NB4 (cell line): Measurements from ENCODE around the gene EID1.
"Not testable (repeated sequence)": the region's sequence is repeated elsewhere in the genome, so short reads cannot be mapped to it uniquely, and the experiment has no call there.

Experiments
- DNase-seq: peaks from one replicate; pipeline ENCODE4 v3.0.0; 2010; ENCODE audit warnings: low read depth
- H3K4me3 ChIP-seq: one replicate; pipeline ENCODE4 v1.5.1; 2011; ENCODE audit warnings: mild to moderate bottlenecking, low read depth, low read length, moderate library complexity
- MYC ChIP-seq: IDR thresholded peaks from 2 replicates; pipeline ENCODE4 v1.6.1; 2011; ENCODE audit warnings: low read depth, low read length
- POLR2A ChIP-seq: IDR thresholded peaks from 2 replicates; pipeline ENCODE4 v1.6.1; 2011; ENCODE audit warnings: mild to moderate bottlenecking; ENCODE audit not compliant: insufficient read length; ENCODE audit errors: extremely low read depth
- TF ChIP-seq, protein P1 (sequence below): IDR thresholded peaks from 2 replicates; pipeline ENCODE4 v1.6.1; 2011; ENCODE audit warnings: low read depth, low read length
- TF ChIP-seq, protein P2 (sequence below): IDR thresholded peaks from one replicate; pipeline ENCODE4 v1.5.1; 2012; ENCODE audit warnings: low read depth, low read length

The EID1 gene

DNA sequence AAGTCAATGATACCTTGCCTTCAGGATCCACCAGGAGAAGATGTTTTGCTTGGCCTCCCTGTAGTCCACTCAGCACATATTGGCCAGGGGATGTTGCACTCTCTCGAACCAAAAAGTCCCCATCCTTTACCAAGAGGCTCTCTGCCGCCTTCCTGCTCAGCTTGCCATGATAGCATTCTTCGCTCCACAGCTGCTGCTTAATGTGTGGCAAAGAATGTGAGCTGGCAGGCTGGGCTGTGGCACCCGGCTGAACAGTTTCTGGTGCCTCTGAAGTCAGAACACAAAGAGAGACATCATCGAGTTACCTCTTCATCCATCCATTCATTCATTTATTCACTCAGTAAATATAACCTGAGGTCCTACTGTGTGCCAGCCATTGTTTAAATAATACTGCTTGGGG is 43.2 kb upstream of the EID1 start:
- no peak for DNase-seq
- TF ChIP-seq MYC, result no peak
- TF ChIP-seq POLR2A, result no peak
- TF ChIP-seq, protein P1, sequence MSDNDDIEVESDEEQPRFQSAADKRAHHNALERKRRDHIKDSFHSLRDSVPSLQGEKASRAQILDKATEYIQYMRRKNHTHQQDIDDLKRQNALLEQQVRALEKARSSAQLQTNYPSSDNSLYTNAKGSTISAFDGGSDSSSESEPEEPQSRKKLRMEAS, result no peak
- TF ChIP-seq, protein P2, sequence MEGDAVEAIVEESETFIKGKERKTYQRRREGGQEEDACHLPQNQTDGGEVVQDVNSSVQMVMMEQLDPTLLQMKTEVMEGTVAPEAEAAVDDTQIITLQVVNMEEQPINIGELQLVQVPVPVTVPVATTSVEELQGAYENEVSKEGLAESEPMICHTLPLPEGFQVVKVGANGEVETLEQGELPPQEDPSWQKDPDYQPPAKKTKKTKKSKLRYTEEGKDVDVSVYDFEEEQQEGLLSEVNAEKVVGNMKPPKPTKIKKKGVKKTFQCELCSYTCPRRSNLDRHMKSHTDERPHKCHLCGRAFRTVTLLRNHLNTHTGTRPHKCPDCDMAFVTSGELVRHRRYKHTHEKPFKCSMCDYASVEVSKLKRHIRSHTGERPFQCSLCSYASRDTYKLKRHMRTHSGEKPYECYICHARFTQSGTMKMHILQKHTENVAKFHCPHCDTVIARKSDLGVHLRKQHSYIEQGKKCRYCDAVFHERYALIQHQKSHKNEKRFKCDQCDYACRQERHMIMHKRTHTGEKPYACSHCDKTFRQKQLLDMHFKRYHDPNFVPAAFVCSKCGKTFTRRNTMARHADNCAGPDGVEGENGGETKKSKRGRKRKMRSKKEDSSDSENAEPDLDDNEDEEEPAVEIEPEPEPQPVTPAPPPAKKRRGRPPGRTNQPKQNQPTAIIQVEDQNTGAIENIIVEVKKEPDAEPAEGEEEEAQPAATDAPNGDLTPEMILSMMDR, result no peak

DNA sequence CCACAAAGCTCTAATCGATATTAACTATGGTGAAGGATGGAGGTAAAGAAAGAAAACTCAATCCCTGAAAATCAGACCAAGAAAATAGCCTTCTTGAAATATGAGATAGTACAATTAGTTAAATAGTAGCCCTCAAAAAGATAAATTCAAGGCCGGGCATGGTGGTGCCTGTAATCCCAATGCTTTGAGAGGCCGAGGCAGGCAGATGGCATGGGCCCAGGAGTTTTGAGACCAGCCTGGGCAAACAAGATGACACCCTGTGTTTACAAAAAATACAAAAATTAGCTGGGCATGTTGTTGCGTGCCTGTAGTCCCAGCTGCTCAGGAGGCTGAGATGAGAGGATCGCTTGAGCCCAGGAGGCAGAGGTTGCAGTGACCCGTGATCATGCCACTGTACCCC is 35.4 kb upstream of the EID1 start:
- DNase-seq, result no peak
- TF ChIP-seq MYC, result no peak
- no peak for TF ChIP-seq POLR2A
- TF ChIP-seq, protein P1, result no peak
- TF ChIP-seq, protein P2, result no peak
- no peak overlapping the region for H3K4me3 ChIP-seq

More for the DNA sequence above, 43.2 kb upstream of the EID1 start:
- no peak overlapping the region for H3K4me3 ChIP-seq

DNA sequence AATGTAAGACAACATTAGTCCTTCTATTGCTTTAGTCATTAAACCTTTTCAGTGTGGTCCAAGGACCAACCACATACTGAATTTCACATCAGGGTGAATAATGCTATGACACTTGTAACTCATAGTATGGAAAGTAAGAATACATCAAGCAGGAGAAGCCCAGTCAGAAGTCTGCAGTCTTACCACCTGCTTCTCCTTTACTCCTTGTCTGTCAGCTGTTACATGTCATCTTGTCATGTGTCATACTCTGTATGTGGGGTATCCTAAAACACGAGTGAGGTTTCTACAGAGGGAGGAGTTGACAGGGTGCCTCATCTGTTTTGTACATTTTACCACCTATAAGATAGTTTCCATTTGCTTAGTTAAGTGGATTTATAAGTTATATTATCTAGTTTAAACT is 32.8 kb upstream of the EID1 start:
- DNase-seq, result no peak
- no peak overlapping the region for H3K4me3 ChIP-seq
- TF ChIP-seq POLR2A (no peak), MYC (no peak)
- TF ChIP-seq, protein P1, result no peak
- TF ChIP-seq, protein P2, result no peak

DNA sequence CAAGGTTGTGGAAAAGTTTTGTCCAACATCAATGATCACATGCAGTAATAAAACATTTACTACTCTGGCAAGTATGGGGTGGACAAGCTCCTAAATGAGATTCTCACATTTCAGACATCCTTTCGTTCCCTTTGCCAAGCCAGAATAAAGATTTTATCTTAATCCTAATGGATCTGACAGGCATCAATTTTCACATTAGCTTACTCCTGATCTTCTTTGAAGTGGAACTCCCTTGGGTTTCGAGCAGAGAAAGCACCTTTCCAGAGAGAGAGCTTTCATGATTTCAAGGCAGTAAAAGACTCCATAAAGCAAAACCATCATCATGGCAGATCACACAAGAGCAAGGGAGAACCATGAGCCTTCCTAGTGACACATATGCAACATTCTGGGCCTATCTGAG is 27.3 kb upstream of the EID1 start:
- no peak overlapping the region for H3K4me3 ChIP-seq
- DNase-seq, result no peak
- TF ChIP-seq, protein P1, result no peak
- no peak for TF ChIP-seq POLR2A
- TF ChIP-seq, protein P2, result no peak
- TF ChIP-seq MYC, result no peak

DNA sequence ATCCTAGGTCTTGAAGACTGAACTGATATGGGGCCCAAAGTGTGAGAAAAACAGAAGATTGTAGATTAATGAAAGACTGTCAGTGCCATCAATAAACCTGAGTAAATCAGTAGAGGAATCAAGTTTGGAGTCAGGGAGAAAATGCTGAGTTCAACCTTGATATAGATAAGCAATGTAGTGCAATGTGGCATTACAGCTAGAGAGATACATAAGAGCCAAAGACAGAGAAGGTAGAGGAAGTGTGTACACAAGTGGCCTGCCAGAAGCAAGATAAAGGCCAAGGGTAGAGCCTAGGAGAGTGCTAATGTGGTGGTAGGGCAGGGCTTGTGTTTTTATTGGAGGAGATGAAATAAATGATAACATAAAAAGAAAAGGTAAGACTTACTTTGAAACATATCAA is 26.0 kb upstream of the EID1 start:
- TF ChIP-seq, protein P2, result no peak
- TF ChIP-seq MYC (no peak), POLR2A (no peak)
- TF ChIP-seq, protein P1, result no peak
- DNase-seq, result no peak
- H3K4me3 ChIP-seq, result no peak overlapping the region

DNA sequence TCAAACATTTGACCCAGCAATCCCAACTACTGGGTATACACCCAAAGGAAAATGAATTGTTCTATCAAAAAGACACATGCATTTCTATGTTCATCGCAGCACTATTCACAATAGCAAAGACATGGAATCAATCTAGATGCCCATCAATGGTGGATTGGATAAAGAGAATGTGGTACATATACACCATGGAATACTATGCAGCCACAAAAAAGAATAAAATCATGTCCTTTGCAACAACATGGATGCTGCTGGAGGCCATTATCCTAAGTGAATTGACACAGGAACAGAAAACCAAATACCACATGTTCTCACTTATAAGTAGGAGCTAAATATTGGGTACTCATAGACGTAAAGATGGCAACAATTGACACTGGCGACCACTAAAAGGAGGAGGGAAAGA is 23.5 kb upstream of the EID1 start:
- not testable (repeated sequence) for H3K4me3 ChIP-seq

More for the DNA sequence above, 23.5 kb upstream of the EID1 start:
- DNase-seq, result not testable (repeated sequence)
